ENCODE measurements around the gene TMEM30B.
A peak's percentile ranks its signal among the peaks of the same experiment; 100 is the strongest.

Gene TMEM30B

GRCh38 chr14:61298824-61299223 is 17.7 kb upstream of the TMEM30B start:
- DNase-seq (ENCODE audit: low read depth): no peak

- DNase-seq (ENCODE audit: low read depth): no peak
Measured at GRCh38 chr14:61297581-61297980, 16.4 kb upstream of the TMEM30B start.

GRCh38 chr14:61296719-61297502 is 15.8 kb upstream of the TMEM30B start:
- peak; percentile 16 for DNase-seq (ENCODE audit: low read depth)

GRCh38 chr14:61296151-61296550 is 15.0 kb upstream of the TMEM30B start:
- DNase-seq (ENCODE audit: low read depth): no peak

GRCh38 chr14:61290701-61291100 is 9.6 kb upstream of the TMEM30B start:
- DNase-seq (ENCODE audit: low read depth): no peak

- no peak for DNase-seq (ENCODE audit: low read depth)
Measured at GRCh38 chr14:61288720-61289119, 7.6 kb upstream of the TMEM30B start.

DNA sequence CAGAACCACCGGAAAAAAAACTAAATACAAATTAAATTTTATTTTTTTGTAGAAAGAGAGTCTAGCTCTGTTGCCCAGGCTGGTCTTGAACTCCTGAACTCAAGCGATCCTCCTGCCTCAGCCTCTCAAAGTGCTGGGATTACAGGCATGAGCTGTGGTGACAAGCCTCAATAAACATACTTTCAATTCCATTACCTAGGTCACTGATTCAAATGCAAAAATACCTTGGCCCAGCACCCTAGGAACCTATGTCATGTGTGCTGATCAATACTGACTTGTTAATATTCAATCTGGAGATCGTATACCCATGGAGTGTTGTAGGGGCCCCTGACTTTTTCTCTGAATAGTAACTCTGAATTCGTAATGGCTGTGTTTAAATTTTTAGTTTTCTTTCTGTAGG is 7.1 kb upstream of the TMEM30B start:
- DNase-seq (ENCODE audit: low read depth): no peak

- DNase-seq (ENCODE audit: low read depth): no peak
Measured at GRCh38 chr14:61287196-61287595, 6.1 kb upstream of the TMEM30B start.

- no peak for DNase-seq (ENCODE audit: low read depth)
Measured at GRCh38 chr14:61285364-61285763, 4.2 kb upstream of the TMEM30B start.

DNA sequence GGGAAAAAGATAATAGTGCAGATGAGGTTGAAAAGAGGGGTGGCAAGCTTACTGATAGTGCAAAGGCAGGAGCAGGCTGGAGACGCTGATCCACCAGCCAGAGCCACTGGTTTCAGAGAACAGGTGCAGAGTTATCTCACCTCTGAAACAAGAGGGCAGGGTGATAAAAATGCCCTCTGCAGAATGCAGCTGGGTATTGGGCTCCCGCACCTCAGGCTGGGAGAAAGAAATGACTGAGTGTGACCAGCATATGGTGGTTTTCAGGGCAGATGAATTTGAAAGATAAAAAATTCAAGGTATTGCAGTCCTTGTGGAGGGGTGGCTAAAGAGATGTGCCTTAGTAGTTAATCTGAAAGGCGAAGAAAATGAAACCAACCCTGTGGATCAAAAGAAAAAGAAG is 2.9 kb upstream of the TMEM30B start:
- DNase-seq (ENCODE audit: low read depth): no peak

DNA sequence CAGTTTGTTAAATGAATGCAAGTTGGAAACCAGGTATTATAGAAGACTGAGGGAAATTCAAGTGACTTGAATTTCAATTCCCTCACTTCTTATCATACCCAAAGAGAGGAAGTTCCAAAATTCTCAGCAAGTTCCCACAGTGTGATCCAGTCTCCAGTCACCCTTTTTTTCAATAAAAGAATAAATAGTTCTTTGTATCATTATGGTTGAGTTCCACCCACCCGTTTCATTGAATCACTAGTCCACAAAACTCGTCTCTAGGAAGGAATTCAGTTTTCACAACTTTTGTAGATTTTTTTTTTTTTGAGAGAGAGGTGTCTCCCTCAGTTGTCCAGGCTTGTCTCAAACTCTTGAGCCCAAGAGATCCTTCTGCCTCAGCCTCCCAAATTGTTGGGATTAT is 1.6 kb upstream of the TMEM30B start:
- DNase-seq (ENCODE audit: low read depth): no peak

- DNase-seq (ENCODE audit: low read depth): no peak
Measured at GRCh38 chr14:61281948-61282275, 774 bp upstream of the TMEM30B start.

DNA sequence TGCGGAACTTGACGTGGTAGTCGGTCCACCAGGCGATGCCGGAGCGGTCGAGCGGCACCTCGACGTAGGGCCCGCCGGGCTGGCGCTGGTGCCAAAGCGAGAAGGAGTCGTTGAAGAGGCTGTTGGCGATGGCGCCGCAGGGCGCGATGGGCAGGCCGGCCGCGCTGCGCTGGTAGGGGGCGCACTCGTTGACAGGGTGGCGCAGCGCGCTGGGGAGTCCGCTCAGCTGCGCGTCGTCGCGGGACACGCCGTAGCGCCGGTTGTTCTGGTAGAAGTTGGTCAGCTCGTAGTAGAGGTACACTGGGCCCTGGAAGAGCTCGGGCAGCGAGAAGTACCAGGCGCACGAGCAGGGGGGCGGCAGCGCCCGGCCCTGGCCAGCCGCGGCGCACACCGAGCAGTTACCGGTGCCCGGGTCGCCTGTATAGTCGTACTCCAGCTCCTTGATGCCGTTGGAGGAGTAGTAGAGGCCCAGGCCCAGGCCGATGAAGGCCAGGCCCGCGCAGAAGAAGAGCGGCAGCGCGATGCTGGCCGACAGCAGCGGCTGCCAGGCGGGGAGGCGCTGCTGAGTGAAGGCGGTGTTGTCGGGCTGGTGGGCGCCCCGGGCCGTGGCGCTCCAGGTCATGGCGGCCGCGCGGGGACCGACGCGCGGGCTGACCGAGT is 482 bp downstream of the TMEM30B start:
- peak; percentile 72 for DNase-seq (ENCODE audit: low read depth)

DNA sequence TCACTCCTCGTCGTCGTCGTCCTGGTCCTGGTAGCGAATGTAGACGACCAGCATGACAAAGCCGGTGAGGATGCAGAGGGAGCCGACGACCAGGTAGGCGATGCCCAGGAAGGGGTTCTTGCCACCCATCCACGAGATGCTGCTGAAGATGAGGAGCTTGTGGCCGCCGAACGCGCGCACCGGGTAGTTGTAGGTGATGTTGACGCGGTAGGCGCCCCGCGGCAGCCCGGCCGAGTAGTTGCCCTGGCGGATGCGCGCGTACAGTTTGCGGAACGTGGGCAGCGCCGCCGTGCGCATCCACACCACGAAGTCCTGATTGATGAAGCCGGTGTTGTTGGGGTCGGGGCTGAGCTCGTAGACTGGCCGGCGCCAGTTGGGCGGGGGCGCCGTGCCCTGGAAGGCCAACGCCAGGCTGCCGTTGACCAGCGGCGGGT is 1.0 kb downstream of the TMEM30B start:
- DNase-seq (ENCODE audit: low read depth): peak; percentile 22

DNA sequence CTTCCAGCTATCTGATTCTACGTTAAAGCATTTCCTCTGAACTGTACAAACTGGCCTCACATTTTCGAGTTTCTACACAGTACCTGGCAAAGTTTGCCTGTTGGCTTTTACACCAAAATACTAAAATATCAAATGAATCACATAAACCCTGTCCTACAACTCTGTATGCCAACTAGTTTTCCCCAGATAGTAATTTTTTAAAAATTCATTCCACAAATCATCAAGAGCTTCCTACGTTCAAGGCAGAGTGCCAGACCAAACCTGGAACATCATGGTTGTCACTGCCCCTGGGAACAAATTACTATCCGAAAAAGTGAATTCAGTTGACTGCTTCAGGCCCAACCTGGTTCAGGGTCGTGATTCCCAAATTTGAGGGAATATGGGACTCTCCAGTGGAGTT is 2.1 kb downstream of the TMEM30B start:
- no peak for DNase-seq (ENCODE audit: low read depth)

GRCh38 chr14:61277784-61278183 is 3.4 kb downstream of the TMEM30B start:
- no peak for DNase-seq (ENCODE audit: low read depth)

GRCh38 chr14:61277232-61277631 is 3.9 kb downstream of the TMEM30B start:
- DNase-seq (ENCODE audit: low read depth): no peak

- no peak for DNase-seq (ENCODE audit: low read depth)
Measured at GRCh38 chr14:61271552-61271951, 9.6 kb downstream of the TMEM30B start.

- no peak for DNase-seq (ENCODE audit: low read depth)
Measured at GRCh38 chr14:61270714-61271113, 10.4 kb downstream of the TMEM30B start.

DNA sequence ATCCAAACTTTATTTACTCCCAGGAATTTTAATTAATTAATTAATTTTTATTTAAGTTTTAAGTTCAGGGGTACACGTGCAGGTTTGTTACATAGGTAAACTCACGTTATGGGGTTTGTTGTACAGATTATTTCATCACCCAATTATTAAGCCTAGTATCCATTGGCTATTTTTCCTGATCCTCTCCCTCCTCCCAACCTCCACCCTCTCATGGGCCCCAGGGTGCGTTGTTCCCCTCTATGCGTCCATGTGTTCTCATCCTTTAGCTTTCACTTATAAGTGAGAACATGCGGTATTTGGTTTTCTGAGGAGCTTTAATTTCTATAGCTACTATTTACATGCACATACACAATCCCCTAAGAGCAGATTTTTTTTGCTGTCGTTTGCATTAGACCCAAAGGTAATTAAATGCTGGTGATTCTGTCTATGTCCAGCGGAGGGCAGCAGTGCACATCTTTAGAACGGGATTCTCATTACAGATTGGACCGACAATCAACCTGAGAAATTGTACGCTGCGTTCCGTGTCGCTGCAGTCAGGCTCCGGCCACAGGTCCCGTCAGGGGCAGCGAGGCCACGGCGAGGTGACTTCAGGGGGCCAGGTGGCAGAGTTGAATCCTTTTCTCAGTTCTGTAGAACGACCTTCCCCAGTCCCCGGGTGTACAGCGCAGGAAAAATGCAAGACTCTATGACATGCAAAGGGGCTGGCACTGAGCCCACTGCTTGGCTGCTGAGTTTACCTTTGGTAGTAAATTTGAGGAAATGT is 11.6 kb downstream of the TMEM30B start:
- peak; percentile 65 for DNase-seq (ENCODE audit: low read depth)

- DNase-seq (ENCODE audit: low read depth): no peak
Measured at GRCh38 chr14:61268812-61269211, 12.3 kb downstream of the TMEM30B start.

- DNase-seq (ENCODE audit: low read depth): no peak
Measured at GRCh38 chr14:61266891-61267740, 14.0 kb downstream of the TMEM30B start.
